ENCODE results near the gene CDKL5.

The CDKL5 gene

GRCh38 chrX:18698737-18699650 lies 273.6 kb downstream of the CDKL5 start:
- DNase-seq (ENCODE audit: low spot score), result no peak

GRCh38 chrX:18701621-18702361 lies 276.4 kb downstream of the CDKL5 start:
- DNase-seq (ENCODE audit: low spot score), result no peak

GRCh38 chrX:18702362-18703195 lies 277.2 kb downstream of the CDKL5 start:
- no peak for DNase-seq (ENCODE audit: low spot score)

All from left forelimb (tissue), 1 donor.